Measurements from ENCODE around the gene LRCH4. TPM values are rescaled to one million over a fixed set of nuclear protein-coding genes. Genes with fewer than 3 reads are reported as not detected.

The LRCH4 gene
- total RNA-seq, 1 experiment from 2014 or later = 66.4 TPM

DNA sequence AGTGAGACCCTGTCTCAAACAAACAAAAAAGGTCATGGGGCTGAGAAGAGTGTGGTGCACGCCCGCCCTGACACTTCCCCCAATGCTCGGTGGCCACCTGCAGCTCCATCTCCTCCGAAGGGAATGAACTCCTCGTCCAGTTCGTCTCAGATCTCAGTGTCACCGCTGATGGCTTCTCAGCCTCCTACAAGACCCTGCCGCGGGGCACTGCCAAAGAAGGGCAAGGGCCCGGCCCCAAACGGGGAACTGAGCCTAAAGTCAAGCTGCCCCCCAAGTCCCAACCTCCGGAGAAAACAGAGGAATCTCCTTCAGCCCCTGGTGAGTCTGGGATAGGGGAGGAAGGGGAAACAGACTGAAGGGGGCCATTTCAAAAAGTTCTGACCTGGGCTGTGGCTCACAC is 20.4 kb upstream of the LRCH4 start:
- no peak for ATAC-seq
- H3K27me3 ChIP-seq (ENCODE audit: control insufficient read depth, insufficient read depth, low read length) = no peaks in the 10 kb centered on the region
- H3K4me3 ChIP-seq (ENCODE audit: low read depth in 2 of 2, low read length in 2 of 2) = peak overlapping the region in 1 of 2 experiments; percentile 79; a peak in 1 of 4 replicates

GRCh38 chr7:100604976-100605911 is 19.3 kb upstream of the LRCH4 start:
- BruUV-seq (replicated peaks) = no TSS peak
- TF ChIP-seq, protein P1, sequence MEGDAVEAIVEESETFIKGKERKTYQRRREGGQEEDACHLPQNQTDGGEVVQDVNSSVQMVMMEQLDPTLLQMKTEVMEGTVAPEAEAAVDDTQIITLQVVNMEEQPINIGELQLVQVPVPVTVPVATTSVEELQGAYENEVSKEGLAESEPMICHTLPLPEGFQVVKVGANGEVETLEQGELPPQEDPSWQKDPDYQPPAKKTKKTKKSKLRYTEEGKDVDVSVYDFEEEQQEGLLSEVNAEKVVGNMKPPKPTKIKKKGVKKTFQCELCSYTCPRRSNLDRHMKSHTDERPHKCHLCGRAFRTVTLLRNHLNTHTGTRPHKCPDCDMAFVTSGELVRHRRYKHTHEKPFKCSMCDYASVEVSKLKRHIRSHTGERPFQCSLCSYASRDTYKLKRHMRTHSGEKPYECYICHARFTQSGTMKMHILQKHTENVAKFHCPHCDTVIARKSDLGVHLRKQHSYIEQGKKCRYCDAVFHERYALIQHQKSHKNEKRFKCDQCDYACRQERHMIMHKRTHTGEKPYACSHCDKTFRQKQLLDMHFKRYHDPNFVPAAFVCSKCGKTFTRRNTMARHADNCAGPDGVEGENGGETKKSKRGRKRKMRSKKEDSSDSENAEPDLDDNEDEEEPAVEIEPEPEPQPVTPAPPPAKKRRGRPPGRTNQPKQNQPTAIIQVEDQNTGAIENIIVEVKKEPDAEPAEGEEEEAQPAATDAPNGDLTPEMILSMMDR (IDR thresholded peaks at IDR 0.05) = peak; percentile 37; the same call in 1 of the 2 replicates
- TF ChIP-seq SIN3A (IDR thresholded peaks at IDR 0.05; ENCODE audit: borderline replicate concordance, insufficient read depth, low read depth, low read length) = no peak
- no peaks in the 10 kb centered on the region for H3K27me3 ChIP-seq (ENCODE audit: control insufficient read depth, insufficient read depth, low read length)
- in situ Hi-C loops (cut with HindIII; ENCODE audit: low pct_unique_long_range_greater_than_20kb, low sequenced_read_pairs) (no loop called here), intact Hi-C loops (cut with micrococcal nuclease; ENCODE audit: unreplicated experiment) (no loop called here)
- peak; percentile 57 for ATAC-seq
- H3K4me3 ChIP-seq (ENCODE audit: low read depth in 2 of 2, low read length in 2 of 2) = peak overlapping the region; percentile 67 to 79
- ChIA-PET POLR2A (interaction anchor here (0.5 to 0.6 kb wide), 2 partner anchors 17 to 70 kb away, joined by 3 to 6 read pairs; no protein-coding TSS in a partner anchor), CTCF (no interaction called here)
- H3K9me3 ChIP-seq (ENCODE audit: control insufficient read depth, insufficient read depth, low read depth, low read length) = no peaks in the 10 kb centered on the region
- peak overlapping the region; percentile 78; the same call in 1 of the 2 replicates for H3K27ac ChIP-seq (ENCODE audit: low read length)
- DNase-seq (ENCODE audit: low read depth, low spot score) = no peak
- peaks cover 8% of the 10 kb centered on the region; the same call in 1 of the 2 replicates for H3K4me1 ChIP-seq (ENCODE audit: control insufficient read depth, insufficient read depth, low read length)
- no peaks in the 10 kb centered on the region for H3K36me3 ChIP-seq (ENCODE audit: control insufficient read depth, insufficient read depth, low read length)

More for the DNA sequence above, 20.4 kb upstream of the LRCH4 start:
- DNase-seq (ENCODE audit: low read depth, low spot score) = no peak
- no peaks in the 10 kb centered on the region for H3K9me3 ChIP-seq (ENCODE audit: control insufficient read depth, insufficient read depth, low read depth, low read length)
- no peak overlapping the region for H3K27ac ChIP-seq (ENCODE audit: low read length)
- no TSS peak for BruUV-seq (replicated peaks)
- CTCF ChIA-PET = interaction anchor here (0.6 kb wide), 1 partner anchor 221 kb away, joined by 7 read pairs; the partner anchor contains the start of gene EPHB4
- H3K4me1 ChIP-seq (ENCODE audit: control insufficient read depth, insufficient read depth, low read length) = peaks cover 8% of the 10 kb centered on the region; the same call in 1 of the 2 replicates
- in situ Hi-C loops (cut with HindIII; ENCODE audit: low pct_unique_long_range_greater_than_20kb, low sequenced_read_pairs) = no loop called here
- TF ChIP-seq SIN3A (IDR thresholded peaks at IDR 0.05; ENCODE audit: borderline replicate concordance, insufficient read depth, low read depth, low read length) (no peak), POLR2AphosphoS5 (IDR thresholded peaks at IDR 0.05; ENCODE audit: low read depth, low read length) (no peak), TCF7L2 (IDR thresholded peaks at IDR 0.05; ENCODE audit: low read depth, low read length) (no peak)
- TF ChIP-seq, protein P1 (IDR thresholded peaks at IDR 0.05) = no peak
- TF ChIP-seq, protein P2, sequence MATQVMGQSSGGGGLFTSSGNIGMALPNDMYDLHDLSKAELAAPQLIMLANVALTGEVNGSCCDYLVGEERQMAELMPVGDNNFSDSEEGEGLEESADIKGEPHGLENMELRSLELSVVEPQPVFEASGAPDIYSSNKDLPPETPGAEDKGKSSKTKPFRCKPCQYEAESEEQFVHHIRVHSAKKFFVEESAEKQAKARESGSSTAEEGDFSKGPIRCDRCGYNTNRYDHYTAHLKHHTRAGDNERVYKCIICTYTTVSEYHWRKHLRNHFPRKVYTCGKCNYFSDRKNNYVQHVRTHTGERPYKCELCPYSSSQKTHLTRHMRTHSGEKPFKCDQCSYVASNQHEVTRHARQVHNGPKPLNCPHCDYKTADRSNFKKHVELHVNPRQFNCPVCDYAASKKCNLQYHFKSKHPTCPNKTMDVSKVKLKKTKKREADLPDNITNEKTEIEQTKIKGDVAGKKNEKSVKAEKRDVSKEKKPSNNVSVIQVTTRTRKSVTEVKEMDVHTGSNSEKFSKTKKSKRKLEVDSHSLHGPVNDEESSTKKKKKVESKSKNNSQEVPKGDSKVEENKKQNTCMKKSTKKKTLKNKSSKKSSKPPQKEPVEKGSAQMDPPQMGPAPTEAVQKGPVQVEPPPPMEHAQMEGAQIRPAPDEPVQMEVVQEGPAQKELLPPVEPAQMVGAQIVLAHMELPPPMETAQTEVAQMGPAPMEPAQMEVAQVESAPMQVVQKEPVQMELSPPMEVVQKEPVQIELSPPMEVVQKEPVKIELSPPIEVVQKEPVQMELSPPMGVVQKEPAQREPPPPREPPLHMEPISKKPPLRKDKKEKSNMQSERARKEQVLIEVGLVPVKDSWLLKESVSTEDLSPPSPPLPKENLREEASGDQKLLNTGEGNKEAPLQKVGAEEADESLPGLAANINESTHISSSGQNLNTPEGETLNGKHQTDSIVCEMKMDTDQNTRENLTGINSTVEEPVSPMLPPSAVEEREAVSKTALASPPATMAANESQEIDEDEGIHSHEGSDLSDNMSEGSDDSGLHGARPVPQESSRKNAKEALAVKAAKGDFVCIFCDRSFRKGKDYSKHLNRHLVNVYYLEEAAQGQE (IDR thresholded peaks at IDR 0.05; ENCODE audit: insufficient read depth in 1 of 2, low read depth in 2 of 2, low read length in 1 of 2) = no peak
- POLR2A ChIA-PET = no interaction called here
- intact Hi-C loops (cut with micrococcal nuclease; ENCODE audit: unreplicated experiment) = no loop called here
- no peaks in the 10 kb centered on the region for H3K36me3 ChIP-seq (ENCODE audit: control insufficient read depth, insufficient read depth, low read length)
